GM19025 (cell line): ENCODE data around the gene PRDM16.
"Not testable (repeated sequence)": the region's sequence is repeated elsewhere in the genome, so short reads cannot be mapped to it uniquely, and the experiment has no call there.

Experiments
- ATAC-seq: cut with Tn5 transposase; IDR thresholded peaks from one replicate; pipeline ENCODE4 v1.9.1; 2021; ENCODE audit warnings: mild to moderate bottlenecking, low read depth, moderate library complexity; ENCODE audit not compliant: unreplicated experiment

The PRDM16 gene

GRCh38 chr1:3284691-3285090 is 215.7 kb downstream of the PRDM16 start:
- no peak for ATAC-seq

- no peak for ATAC-seq
Observed at GRCh38 chr1:3285106-3285740, 216.2 kb downstream of the PRDM16 start.

DNA sequence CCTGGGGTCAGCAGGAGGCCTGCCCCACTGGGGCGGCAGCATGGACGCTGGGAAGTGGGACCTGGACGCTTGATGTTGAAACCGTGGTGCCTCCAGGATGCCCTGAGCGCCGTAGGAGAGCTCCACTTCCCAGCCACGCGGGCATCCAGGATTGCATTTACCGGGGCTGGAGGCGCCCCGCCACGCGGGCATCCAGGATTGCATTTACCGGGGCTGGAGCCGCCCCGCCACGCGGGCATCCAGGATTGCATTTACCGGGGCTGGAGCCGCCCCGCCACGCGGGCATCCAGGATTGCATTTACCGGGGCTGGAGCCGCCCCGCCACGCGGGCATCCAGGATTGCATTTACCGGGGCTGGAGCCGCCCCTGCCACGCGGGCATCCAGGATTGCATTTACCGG is 218.1 kb downstream of the PRDM16 start:
- ATAC-seq = not testable (repeated sequence)

GRCh38 chr1:3287656-3288160 is 218.7 kb downstream of the PRDM16 start:
- ATAC-seq = no peak

DNA sequence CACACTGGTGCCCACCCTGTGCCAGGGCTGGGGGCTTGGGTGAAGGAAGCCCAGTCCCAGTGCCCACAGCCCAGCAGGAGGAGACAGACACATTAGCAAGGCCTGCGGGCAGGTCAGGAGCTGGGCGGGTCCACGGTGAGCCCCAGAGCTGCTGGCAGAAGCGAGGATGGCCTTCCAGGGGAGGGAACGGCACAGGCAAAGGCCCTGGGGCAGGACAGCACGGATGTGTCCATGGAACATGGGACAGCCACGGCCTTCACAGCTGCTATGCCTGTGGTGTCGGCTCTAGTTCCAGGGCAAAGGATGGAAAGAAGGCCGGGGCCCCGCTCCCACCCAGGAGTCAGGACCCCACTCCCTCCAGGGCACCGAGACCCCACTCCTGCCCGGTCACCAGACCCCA is 220.5 kb downstream of the PRDM16 start:
- no peak for ATAC-seq

DNA sequence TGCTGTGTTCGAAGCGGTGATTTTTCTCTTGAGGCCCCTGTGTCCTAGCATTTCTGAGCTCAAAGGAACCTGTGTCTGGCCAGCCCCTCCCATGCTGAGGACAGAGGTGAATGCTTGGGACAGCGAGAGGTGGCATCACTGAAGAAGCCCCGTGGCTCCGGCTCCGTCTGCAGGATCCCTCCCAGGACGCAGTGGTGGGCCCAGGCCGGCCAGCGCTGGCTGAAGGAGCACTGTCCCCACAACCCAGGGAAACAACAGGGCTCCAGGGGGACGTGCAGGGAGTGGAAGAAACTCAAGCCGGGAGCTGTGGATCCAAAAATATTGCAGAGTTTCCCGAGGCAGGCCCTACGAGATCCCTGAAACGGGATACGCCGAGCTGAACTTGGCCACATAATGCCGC is 221.4 kb downstream of the PRDM16 start:
- no peak for ATAC-seq

DNA sequence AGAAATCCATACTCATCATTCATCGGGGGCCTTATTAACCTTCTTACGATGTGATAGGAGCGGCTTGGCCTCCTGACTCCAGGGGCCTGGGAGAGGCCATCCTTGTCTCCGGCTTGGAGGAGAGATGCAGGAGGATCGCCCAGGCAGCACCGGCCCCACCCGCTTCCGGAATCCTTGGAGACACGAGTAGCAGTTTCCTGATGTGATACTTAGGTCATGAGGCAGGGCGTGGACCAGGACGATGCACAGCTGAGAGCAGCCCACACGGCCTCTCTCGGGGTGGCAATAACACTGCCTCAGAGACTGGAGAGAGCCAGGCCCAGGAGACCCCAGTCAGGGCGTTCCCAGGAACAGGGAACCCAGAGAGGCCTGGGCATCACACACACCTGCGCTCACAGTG is 221.9 kb downstream of the PRDM16 start:
- ATAC-seq = no peak

DNA sequence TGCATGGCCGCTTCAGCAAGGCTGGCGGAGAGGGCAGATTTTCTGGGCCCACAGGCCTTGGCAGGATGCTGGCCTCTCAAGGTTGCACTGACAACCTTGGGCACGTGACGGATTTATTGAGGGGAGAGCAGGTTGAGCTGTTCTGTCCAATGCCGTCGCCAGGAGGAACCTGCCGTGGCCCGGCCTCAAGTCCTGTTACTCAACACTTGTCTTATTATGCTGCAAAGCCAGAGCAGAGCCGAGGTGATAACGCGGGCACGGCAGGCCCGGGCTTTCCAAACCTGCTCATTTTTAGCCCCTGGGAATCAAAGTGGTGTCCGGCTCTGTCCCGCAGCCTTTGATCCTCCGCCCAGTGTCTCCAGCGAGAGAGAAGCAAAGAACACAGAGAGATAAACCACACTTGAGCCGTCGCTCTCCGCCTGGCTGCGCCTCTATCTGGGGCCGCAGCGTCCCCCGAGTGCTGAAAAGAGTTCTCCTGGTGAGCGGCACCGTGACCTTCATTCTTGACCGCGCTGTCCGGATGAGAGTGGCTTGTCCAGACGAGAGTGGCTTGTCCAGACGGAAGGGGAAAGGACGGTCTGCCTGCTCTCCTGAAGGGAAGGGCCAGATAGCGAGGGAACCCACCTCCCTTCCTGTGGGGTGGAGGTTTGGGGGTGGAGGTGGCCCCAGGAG is 223.2 kb downstream of the PRDM16 start:
- no peak for ATAC-seq

GRCh38 chr1:3292868-3293562 is 224.0 kb downstream of the PRDM16 start:
- ATAC-seq = no peak

DNA sequence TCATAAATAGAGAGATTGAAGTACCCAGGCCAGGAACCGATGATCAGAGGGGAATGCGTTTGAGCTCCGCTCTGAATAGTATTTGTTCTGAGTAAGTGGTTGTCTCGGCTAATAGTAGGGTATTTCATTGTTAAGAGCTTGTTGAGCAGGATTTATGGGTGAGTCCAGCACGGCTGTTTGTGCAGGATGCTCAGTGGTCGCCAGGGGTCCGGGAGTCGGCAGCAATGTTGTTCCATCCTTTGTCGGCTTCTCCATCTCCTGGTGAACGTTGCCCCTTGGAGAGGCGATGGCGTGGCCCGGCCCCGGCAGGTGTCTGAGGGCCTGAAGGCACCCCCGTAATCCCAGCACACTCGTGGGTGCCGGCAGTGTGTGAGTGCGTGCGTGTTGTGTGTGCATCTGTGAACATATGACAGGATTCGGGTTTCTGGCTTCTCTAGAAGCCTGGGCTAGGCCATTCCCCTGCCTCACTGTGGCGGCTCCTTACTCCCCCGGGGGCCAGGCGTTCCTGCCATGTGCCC is 224.6 kb downstream of the PRDM16 start:
- ATAC-seq = no peak

DNA sequence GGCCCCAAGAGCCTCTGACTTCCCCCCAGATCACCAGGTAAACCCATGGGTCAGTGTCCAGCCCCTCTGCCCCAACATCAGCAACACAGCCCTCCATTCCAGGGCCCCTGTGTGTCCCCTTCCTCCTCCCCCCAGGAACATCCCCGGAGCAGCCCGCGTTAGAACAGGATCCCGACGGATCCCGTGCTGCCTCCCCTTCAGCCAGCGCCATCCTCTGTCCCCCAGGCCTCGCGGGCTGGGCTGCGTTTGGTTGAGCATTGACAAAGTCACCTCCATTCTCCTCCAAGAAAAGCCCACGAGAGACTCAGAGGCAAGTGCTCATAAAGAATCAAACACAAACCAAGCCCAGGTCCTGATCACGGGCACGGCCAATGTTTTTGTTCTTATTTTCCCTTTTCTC is 225.4 kb downstream of the PRDM16 start:
- no peak for ATAC-seq

DNA sequence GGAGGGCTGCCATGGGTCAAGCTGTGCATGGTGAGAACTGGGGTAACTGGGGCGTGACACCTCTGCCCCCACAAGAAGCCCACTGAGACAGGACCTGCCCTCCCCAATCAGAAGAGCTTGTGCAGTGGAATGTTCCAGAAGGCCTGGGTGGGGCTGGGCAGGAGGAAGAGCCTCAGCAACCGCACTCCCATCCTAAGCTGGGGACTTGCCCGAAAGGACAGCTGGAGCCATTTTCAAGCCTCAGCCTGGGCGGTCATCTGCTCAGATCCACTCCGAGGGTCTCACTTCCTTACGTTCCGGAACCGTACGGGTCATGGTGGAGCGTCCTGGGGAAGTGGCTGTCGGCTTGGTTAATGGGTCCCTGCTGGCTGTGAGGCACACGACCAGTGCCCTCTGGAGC is 226.8 kb downstream of the PRDM16 start:
- no peak for ATAC-seq

DNA sequence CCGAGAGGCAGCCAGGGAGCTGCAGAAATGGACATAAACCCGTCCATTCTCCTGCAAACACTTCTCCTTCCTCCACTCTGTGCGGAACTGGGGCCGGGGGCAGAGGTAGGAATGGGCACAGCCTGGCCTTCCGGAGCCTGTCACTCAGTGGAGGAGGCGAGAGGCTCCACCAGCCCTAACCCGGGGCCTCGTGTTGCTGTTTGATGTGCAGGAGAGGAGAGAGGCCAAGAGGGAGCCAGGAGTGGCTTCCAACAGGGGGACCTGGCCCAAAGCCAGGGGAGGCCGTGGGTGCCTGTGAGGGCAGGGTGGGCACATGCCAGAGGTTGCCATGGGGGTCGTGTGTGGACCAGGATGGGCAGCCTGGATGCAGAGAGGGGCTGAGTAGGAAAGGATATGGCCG is 227.3 kb downstream of the PRDM16 start:
- ATAC-seq = no peak

DNA sequence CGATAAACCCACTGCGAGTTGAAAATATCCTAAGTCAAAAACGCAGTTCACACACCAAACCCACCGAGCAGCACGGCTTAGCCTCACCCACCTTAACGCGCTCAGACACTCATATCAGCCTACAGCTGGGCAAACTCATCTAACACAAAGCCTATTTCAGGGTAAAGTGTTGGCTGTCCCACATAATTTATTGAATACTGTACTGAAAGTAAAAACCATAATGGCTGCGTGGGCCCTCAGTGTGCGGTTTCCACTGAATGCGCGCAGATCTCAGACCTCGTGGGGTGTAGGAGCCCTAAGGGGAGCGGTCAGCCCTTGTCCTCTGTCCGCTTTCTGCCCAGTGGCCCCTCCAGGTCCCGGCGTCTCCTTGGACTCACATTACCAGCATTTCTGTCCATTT is 227.8 kb downstream of the PRDM16 start:
- no peak for ATAC-seq

DNA sequence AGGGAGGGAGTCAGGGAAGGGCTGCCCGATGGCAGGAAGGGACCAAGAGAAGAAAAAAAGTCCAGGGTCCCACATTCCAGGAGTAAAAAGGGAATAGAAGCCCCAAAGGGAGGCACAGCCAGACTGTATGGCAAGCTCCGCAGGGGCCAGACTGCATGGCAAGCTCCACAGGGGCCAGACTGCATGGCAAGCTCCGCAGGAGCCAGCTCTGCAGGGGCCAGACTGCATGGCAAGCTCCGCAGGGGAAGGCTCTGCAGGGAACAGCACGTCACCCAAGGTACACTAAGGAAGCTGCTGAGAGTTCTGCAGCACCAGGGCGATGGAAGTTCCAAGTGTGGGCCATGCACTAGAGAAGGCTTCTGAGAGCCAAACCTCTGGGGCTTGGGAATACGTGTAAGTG is 228.8 kb downstream of the PRDM16 start:
- no peak for ATAC-seq

GRCh38 chr1:3298197-3298596 is 229.2 kb downstream of the PRDM16 start:
- no peak for ATAC-seq

- no peak for ATAC-seq
Observed at GRCh38 chr1:3304246-3304645, 235.2 kb downstream of the PRDM16 start.

DNA sequence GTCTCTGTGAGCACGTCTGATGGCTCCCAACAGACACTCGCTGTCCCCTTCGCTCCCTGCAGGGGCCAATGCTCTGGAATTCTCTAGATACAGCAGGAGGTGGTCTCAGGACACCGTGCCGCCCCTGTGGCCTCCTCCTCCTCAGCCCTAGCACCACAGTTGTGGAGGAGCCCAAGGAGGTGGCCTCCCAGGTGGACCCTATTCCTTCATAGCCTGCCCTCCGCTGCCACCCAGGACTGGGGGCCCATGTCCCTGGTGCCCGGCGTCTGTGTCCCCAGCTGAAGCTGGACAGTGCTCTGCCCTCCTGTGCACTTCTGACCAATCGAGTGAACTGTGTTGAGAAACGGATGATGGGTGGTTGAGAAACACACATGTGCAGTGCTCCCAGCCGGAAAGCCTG is 235.7 kb downstream of the PRDM16 start:
- ATAC-seq = no peak

GRCh38 chr1:3305156-3305555 is 236.2 kb downstream of the PRDM16 start:
- no peak for ATAC-seq

GRCh38 chr1:3306583-3307291 is 237.7 kb downstream of the PRDM16 start:
- no peak for ATAC-seq

DNA sequence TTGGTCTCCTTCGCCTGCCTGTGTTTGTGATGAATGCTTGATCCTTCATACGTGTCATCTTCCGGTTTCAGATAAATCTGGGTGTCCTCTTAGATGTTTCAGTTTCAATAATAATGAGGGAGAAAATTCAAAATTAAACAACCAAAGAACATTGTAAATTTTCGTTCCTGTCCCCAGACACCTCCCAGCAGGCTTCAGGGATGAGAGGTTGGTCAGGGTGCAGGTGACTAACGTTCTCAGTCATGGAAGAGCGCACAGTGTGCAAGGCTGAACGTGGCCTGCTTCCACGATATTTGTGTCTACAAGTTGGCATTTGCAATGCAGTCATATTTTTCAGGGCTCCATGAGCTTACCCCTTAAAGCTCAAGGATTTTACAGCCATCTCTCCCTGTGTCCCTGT is 238.4 kb downstream of the PRDM16 start:
- no peak for ATAC-seq
